Measurements from ENCODE around the gene ZNF578.
"Not testable (repeated sequence)": the region's sequence is repeated elsewhere in the genome, so short reads cannot be mapped to it uniquely, and the experiment has no call there.

ZNF578 gene

GRCh38 chr19:52453324-52454094 lies at the start of gene ZNF578:
ZNF578 (plus strand) TSS chr19:52453553; CDS start chr19:52501846, 48,293 bp downstream.
- DNase-seq: peak; percentile 92

GRCh38 chr19:52410276-52410675 lies 43.1 kb upstream of the ZNF578 start:
- DNase-seq: no peak

GRCh38 chr19:52415711-52416110 lies 37.6 kb upstream of the ZNF578 start:
- no peak for DNase-seq

GRCh38 chr19:52428937-52429336 lies 24.4 kb upstream of the ZNF578 start, which contains the start of gene ZNF534:
ZNF534 (plus strand) TSS chr19:52429148; CDS start chr19:52431475, 2,327 bp downstream.
- DNase-seq: no peak

GRCh38 chr19:52442179-52442578 lies 11.2 kb upstream of the ZNF578 start:
- DNase-seq: no peak

GRCh38 chr19:52444506-52444905 lies 8.8 kb upstream of the ZNF578 start:
- DNase-seq: no peak

- DNase-seq: no peak
Measured at GRCh38 chr19:52451241-52451640, 2.1 kb upstream of the ZNF578 start.

- DNase-seq: no peak
Measured at GRCh38 chr19:52464798-52465470, 11.6 kb downstream of the ZNF578 start.

- DNase-seq: no peak
Measured at GRCh38 chr19:52473655-52474350, 20.4 kb downstream of the ZNF578 start.

- no peak for DNase-seq
Measured at GRCh38 chr19:52474351-52475127, 21.2 kb downstream of the ZNF578 start.

GRCh38 chr19:52484111-52484743 lies 30.9 kb downstream of the ZNF578 start:
- not testable (repeated sequence) for DNase-seq

GRCh38 chr19:52485064-52485463 lies 31.7 kb downstream of the ZNF578 start:
- DNase-seq: not testable (repeated sequence)

- not testable (repeated sequence) for DNase-seq
Measured at GRCh38 chr19:52485561-52486240, 32.3 kb downstream of the ZNF578 start.

- DNase-seq: no peak
Measured at GRCh38 chr19:52492201-52492993, 39.0 kb downstream of the ZNF578 start.

GRCh38 chr19:52492994-52493470 lies 39.7 kb downstream of the ZNF578 start:
- no peak for DNase-seq

GRCh38 chr19:52494518-52494917 lies 41.2 kb downstream of the ZNF578 start:
- no peak for DNase-seq

- DNase-seq: no peak
Measured at GRCh38 chr19:52498571-52498970, 45.2 kb downstream of the ZNF578 start.

- not testable (repeated sequence) for DNase-seq
Measured at GRCh38 chr19:52500474-52500873, 47.1 kb downstream of the ZNF578 start.

- DNase-seq: not testable (repeated sequence)
Measured at GRCh38 chr19:52500991-52501390, 47.6 kb downstream of the ZNF578 start.

- DNase-seq: no peak
Measured at GRCh38 chr19:52507266-52507665, 53.9 kb downstream of the ZNF578 start.

- DNase-seq: no peak
Measured at GRCh38 chr19:52516191-52516590, 62.8 kb downstream of the ZNF578 start.

Measured in NCI-H2171 treated with DMSO at 0.1 percent for 48 hours (cell line).